GM23248 (cell line): ENCODE results near the gene WNT9B. TPM values are rescaled to one million over a fixed set of nuclear protein-coding genes. Genes with fewer than 3 reads are reported as not detected.
"Not testable (repeated sequence)": the region's sequence is repeated elsewhere in the genome, so short reads cannot be mapped to it uniquely, and the experiment has no call there.

Experiments
- DNase-seq: peaks from one replicate; pipeline ENCODE4 v3.0.0-alpha.2; 2015
- H2AFZ ChIP-seq: fragments of 200-600 bp; sonication (generic); 2 replicates; pipeline ENCODE4 v1.6.1; 2016; ENCODE audit warnings: antibody characterized with exemption
- H3F3A ChIP-seq: fragments of 200-600 bp; sonication (generic); 2 replicates; pipeline ENCODE4 v1.6.1; 2016; ENCODE audit warnings: mild to moderate bottlenecking, antibody characterized with exemption, mixed run types; ENCODE audit not compliant: insufficient read depth
- H3K27ac ChIP-seq: fragments of 200-600 bp; sonication (generic); 2 replicates; pipeline ENCODE4 v1.5.1; 2016; ENCODE audit warnings: mild to moderate bottlenecking
- H3K27me3 ChIP-seq: fragments of 200-600 bp; sonication (generic); replicated peaks from 2 replicates; pipeline ENCODE4 v1.6.1; 2016; ENCODE audit warnings: mild to moderate bottlenecking; ENCODE audit not compliant: insufficient read depth
- H3K36me3 ChIP-seq: fragments of 200-600 bp; sonication (generic); 2 replicates; pipeline ENCODE4 v1.6.1; 2016; ENCODE audit warnings: low read depth, mild to moderate bottlenecking
- H3K4me1 ChIP-seq: fragments of 200-600 bp; sonication (generic); 2 replicates; pipeline ENCODE4 v1.6.1; 2016; ENCODE audit warnings: mild to moderate bottlenecking; ENCODE audit not compliant: insufficient read depth
- H3K4me2 ChIP-seq: fragments of 200-600 bp; sonication (generic); one replicate; pipeline ENCODE4 v1.6.1; 2016; ENCODE audit warnings: mild to moderate bottlenecking; ENCODE audit not compliant: unreplicated experiment
- H3K4me3 ChIP-seq: fragments of 200-600 bp; sonication (generic); 2 replicates; pipeline ENCODE4 v1.5.1; 2016; ENCODE audit warnings: mild to moderate bottlenecking
- H3K79me2 ChIP-seq: fragments of 200-600 bp; sonication (generic); 2 replicates; pipeline ENCODE4 v1.6.1; 2016; ENCODE audit warnings: mild to moderate bottlenecking; ENCODE audit not compliant: insufficient read depth
- H3K9ac ChIP-seq: fragments of 200-600 bp; sonication (generic); 2 replicates; pipeline ENCODE4 v1.6.1; 2016; ENCODE audit warnings: mild to moderate bottlenecking
- H3K9me2 ChIP-seq: fragments of 200-600 bp; sonication (generic); 2 replicates; pipeline ENCODE4 v1.6.1; 2016; ENCODE audit warnings: mixed run types, mild to moderate bottlenecking, moderate library complexity; ENCODE audit not compliant: insufficient read depth
- H3K9me3 ChIP-seq: fragments of 200-600 bp; sonication (generic); one replicate; pipeline ENCODE4 v1.6.1; 2017; ENCODE audit warnings: low read depth
- H4K20me1 ChIP-seq: fragments of 200-600 bp; sonication (generic); 2 replicates; pipeline ENCODE4 v1.6.0; 2016; ENCODE audit not compliant: insufficient read depth
- EZH2 ChIP-seq: fragments of 200-600 bp; sonication (generic); IDR thresholded peaks from 2 replicates; pipeline ENCODE4 v1.6.1; 2018; ENCODE audit warnings: antibody characterized with exemption, mild to moderate bottlenecking; ENCODE audit not compliant: insufficient read depth, poor library complexity, severe bottlenecking
- EZH2phosphoT487 ChIP-seq: fragments of 200-600 bp; sonication (generic); IDR thresholded peaks from 2 replicates; pipeline ENCODE4 v1.6.1; 2018; ENCODE audit warnings: antibody characterized with exemption, moderate library complexity, mild to moderate bottlenecking, low read depth; ENCODE audit not compliant: insufficient read depth
- WGBS, 2 experiments: methylation state at CpG; one replicate each; pipeline ENCODE4 v1.1.6; 2015 to 2017; ENCODE audit warnings: low lambda C conversion rate in 2 of 2, low coverage in 1 of 2; ENCODE audit errors: missing lambda C conversion rate in 2 of 2; 5-methylcytosine and 5-hydroxymethylcytosine counted together
- in situ Hi-C: fragments of 300-500 bp; cut with MboI; formaldehyde crosslinking; loops from 2 replicates; pipeline ENCODE4 v1.15.0; 2020
- polyA plus RNA-seq: library from polyadenylated mRNA; unstranded; fragments of >200 nt; fragmentation: Nextera tagmentation; extraction: Ambion mirVana; gene quantifications from 2 replicates; pipeline ENCODE4 v1.2.1, GENCODE V29; 2016
- total RNA-seq: library from RNA; depleted of rRNA; stranded (reverse); fragments of >200 nt; shearing (Covaris generic); gene quantifications from 2 replicates; pipeline ENCODE4 v1.2.3, GENCODE V29; 2014

The WNT9B gene
- total and polyA plus RNA-seq, 2 experiments from 2014 or later, result not detected

- Histone ChIP-seq H3K9me2 (no peaks in the 10 kb centered on the region), H3K4me2 (no peak overlapping the region), H3K4me3 (no peak overlapping the region), H3K9ac (no peak overlapping the region), H3K4me1 (no peaks in the 10 kb centered on the region), H3K79me2 (peaks cover 4% of the 10 kb centered on the region), H4K20me1 (no peaks in the 10 kb centered on the region), H3K27me3 (no peaks in the 10 kb centered on the region), H3K9me3 (no peaks in the 10 kb centered on the region), H3K36me3 (no peaks in the 10 kb centered on the region), H2AFZ (no peak overlapping the region), H3F3A (peaks cover 8% of the 10 kb centered on the region; the same call in 1 of the 2 replicates), H3K27ac (no peak overlapping the region)
- DNase-seq, result no peak
- in situ Hi-C loops, result no loop called here
- 53% methylated on average over 4 of the region's 4 CpGs for WGBS, 2 experiments
- TF ChIP-seq EZH2 (no peak), EZH2phosphoT487 (no peak)
Observed at GRCh38 chr17:46917516-46917915, 66.1 kb downstream of the WNT9B start.

- H3K36me3 ChIP-seq, H3K27me3 ChIP-seq, in situ Hi-C loops, H3K9me3 ChIP-seq, H3K9ac ChIP-seq, H3K9me2 ChIP-seq, H3F3A ChIP-seq, H4K20me1 ChIP-seq, DNase-seq, H2AFZ ChIP-seq, H3K27ac ChIP-seq: not testable (repeated sequence)
- Histone ChIP-seq H3K4me1 (peaks cover 19% of the 10 kb centered on the region), H3K79me2 (peaks cover 45% of the 10 kb centered on the region), H3K4me2 (peak overlapping the region; percentile 87), H3K4me3 (peak overlapping the region; percentile 97)
- 73 to 74% methylated on average over 3 to 4 of the region's 4 CpGs for WGBS, 2 experiments
Observed at GRCh38 chr17:46921962-46922361, 70.6 kb downstream of the WNT9B start.

GRCh38 chr17:46922487-46922803, 71.1 kb downstream of the WNT9B start:
- no peaks in the 10 kb centered on the region for H3K9me2 ChIP-seq
- no peak for DNase-seq
- H3K27ac ChIP-seq, result peak overlapping the region; percentile 92
- WGBS, 2 experiments, result 1% methylated on average over 6 of the region's 6 CpGs
- peak overlapping the region; percentile 100 for H2AFZ ChIP-seq
- peaks cover 19% of the 10 kb centered on the region for H3K4me1 ChIP-seq
- H3K36me3 ChIP-seq, result no peaks in the 10 kb centered on the region
- peak overlapping the region; percentile 97 for H3K4me3 ChIP-seq
- H3K9ac ChIP-seq, result peak overlapping the region; percentile 97
- in situ Hi-C loops, result no loop called here
- H3K4me2 ChIP-seq, result peak overlapping the region; percentile 87
- TF ChIP-seq EZH2 (no peak), EZH2phosphoT487 (no peak)
- H3K9me3 ChIP-seq, result no peaks in the 10 kb centered on the region
- H3F3A ChIP-seq, result peaks cover 6% of the 10 kb centered on the region; the same call in 1 of the 2 replicates
- peaks cover 50% of the 10 kb centered on the region for H3K79me2 ChIP-seq
- H4K20me1 ChIP-seq, result peaks cover 7% of the 10 kb centered on the region; the same call in 1 of the 2 replicates
- no peaks in the 10 kb centered on the region for H3K27me3 ChIP-seq

- Histone ChIP-seq H4K20me1 (peaks cover 7% of the 10 kb centered on the region; the same call in 1 of the 2 replicates), H3K27ac (peak within 1 kb of the TSS; percentile 92), H3K4me1 (peaks cover 19% of the 10 kb centered on the region), H3K79me2 (peaks cover 56% of the 10 kb centered on the region), H3F3A (peaks cover 6% of the 10 kb centered on the region; the same call in 1 of the 2 replicates), H3K4me3 (peak within 1 kb of the TSS; percentile 97), H3K36me3 (no peaks in the 10 kb centered on the region), H3K9me3 (no peaks in the 10 kb centered on the region), H3K9ac (peak within 1 kb of the TSS; percentile 97), H3K27me3 (no peaks in the 10 kb centered on the region), H3K4me2 (peak within 1 kb of the TSS; percentile 87), H2AFZ (peak within 1 kb of the TSS; percentile 100), H3K9me2 (no peaks in the 10 kb centered on the region)
- WGBS, 2 experiments, result 1% methylated on average over 52 of the region's 52 CpGs
- peak; percentile 94 for DNase-seq
- TF ChIP-seq EZH2 (no peak), EZH2phosphoT487 (no peak)
- in situ Hi-C loops, result no loop called here
Observed at GRCh38 chr17:46922804-46923635, 71.6 kb downstream of the WNT9B start, which contains the start of gene GOSR2. Gene GOSR2 (plus strand): TSS chr17:46923160. CDS start chr17:46923193, 33 bp downstream.
